Measurements from ENCODE around the gene FLACC1.

DNA sequence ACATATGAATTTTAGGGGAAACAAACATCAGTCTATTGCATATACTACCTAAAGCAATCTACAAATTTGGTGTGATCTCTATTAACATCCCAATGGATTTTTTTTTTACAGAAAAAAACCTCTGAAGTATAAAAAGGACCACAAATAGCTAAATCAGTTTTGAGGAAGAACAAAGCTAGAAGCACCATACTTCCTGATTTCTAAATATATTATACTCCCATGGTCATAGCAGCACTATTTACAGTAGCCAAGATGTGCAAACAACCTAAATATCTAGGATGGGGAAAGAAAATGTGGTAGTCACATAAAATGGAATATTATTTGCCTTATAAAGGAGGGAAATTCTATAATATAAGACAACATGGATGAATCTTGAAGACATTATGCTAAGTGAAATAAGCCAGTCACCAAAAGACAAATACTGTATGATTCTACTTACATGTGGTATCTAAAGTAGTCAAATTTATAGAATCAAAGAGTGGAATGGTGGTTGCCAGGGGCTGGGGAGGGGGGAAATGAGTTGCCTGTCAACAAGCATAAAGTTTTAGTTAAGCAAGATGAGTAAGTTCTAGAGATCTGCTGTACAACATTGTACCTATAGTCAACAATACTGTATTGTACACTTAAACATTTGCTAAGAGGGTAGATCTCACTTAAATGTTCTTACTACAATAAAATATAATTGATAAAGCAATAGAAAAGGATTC is 114.4 kb downstream of the FLACC1 start:
- TF ChIP-seq CTCF (IDR thresholded peaks at IDR 0.05 in 2 of 3, conservative IDR thresholded peaks at IDR 0.05 in 1 of 3; ENCODE audit: insufficient read depth in 2 of 3, low read depth in 1 of 3, low read length in 3 of 3) (no peak), FOXM1 (IDR thresholded peaks at IDR 0.05; ENCODE audit: low read depth) (no peak), FOXM1 (CRISPR knock-in tag; IDR thresholded peaks at IDR 0.05; ENCODE audit: low read depth) (no peak), FOXJ3 (CRISPR knock-in tag; IDR thresholded peaks at IDR 0.05) (no peak), IRF2 (CRISPR knock-in tag; IDR thresholded peaks at IDR 0.05) (no peak), KLF16 (IDR thresholded peaks at IDR 0.05) (no peak)
- TF ChIP-seq, protein P1, sequence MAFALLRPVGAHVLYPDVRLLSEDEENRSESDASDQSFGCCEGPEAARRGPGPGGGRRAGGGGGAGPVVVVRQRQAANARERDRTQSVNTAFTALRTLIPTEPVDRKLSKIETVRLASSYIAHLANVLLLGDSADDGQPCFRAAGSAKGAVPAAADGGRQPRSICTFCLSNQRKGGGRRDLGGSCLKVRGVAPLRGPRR (CRISPR knock-in tag; IDR thresholded peaks at IDR 0.05): no peak
- TF ChIP-seq, protein P2, sequence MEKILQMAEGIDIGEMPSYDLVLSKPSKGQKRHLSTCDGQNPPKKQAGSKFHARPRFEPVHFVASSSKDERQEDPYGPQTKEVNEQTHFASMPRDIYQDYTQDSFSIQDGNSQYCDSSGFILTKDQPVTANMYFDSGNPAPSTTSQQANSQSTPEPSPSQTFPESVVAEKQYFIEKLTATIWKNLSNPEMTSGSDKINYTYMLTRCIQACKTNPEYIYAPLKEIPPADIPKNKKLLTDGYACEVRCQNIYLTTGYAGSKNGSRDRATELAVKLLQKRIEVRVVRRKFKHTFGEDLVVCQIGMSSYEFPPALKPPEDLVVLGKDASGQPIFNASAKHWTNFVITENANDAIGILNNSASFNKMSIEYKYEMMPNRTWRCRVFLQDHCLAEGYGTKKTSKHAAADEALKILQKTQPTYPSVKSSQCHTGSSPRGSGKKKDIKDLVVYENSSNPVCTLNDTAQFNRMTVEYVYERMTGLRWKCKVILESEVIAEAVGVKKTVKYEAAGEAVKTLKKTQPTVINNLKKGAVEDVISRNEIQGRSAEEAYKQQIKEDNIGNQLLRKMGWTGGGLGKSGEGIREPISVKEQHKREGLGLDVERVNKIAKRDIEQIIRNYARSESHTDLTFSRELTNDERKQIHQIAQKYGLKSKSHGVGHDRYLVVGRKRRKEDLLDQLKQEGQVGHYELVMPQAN (IDR thresholded peaks at IDR 0.05; ENCODE audit: borderline replicate concordance): no peak
